Fibroblast of lung (primary cell): ENCODE measurements around the gene SMARCD1. TPM values are rescaled to one million over a fixed set of nuclear protein-coding genes. Genes with fewer than 3 reads are reported as not detected.

Source experiments
- DNase-seq, 2 donors: peaks; one replicate each; pipeline versions ENCODE4 v3.0.0 to v3.0.0-alpha.2; 2010; ENCODE audit warnings: low read depth in 2 of 2
- H2AFZ ChIP-seq: 2 replicates; pipeline ENCODE4 v1.5.1; 2012; ENCODE audit warnings: low read length, control low read depth, inconsistent platforms
- H3K27ac ChIP-seq: 2 replicates; pipeline ENCODE4 v1.5.1; 2011; ENCODE audit warnings: low read length, control low read depth; ENCODE audit not compliant: insufficient read depth
- H3K27me3 ChIP-seq: 2 replicates; pipeline ENCODE4 v1.5.1; 2011; ENCODE audit warnings: mild to moderate bottlenecking, low read length; ENCODE audit not compliant: control insufficient read depth, insufficient read depth
- H3K36me3 ChIP-seq: 2 replicates; pipeline ENCODE4 v1.5.1; 2011; ENCODE audit warnings: low read length; ENCODE audit not compliant: control insufficient read depth, insufficient read depth
- H3K4me1 ChIP-seq: 2 replicates; pipeline ENCODE4 v1.5.1; 2011; ENCODE audit warnings: low read length; ENCODE audit not compliant: control insufficient read depth, insufficient read depth; ENCODE audit errors: extremely low read depth
- H3K4me2 ChIP-seq: 2 replicates; pipeline ENCODE4 v1.5.1; 2011; ENCODE audit warnings: low read length, control low read depth; ENCODE audit not compliant: insufficient read depth; ENCODE audit errors: extremely low read depth
- H3K4me3 ChIP-seq, 4 experiments: fragments of 200-600 bp in 1 of 4; sonication (generic) in 1 of 4; replicated peaks in 1 of 4; 2 replicates each; pipeline ENCODE4 v1.5.1; 2011 to 2016; ENCODE audit warnings: low read length in 4 of 4, low read depth in 3 of 4, mild to moderate bottlenecking in 3 of 4, control low read depth in 2 of 4, inconsistent platforms in 1 of 4, mixed read lengths in 1 of 4; ENCODE audit not compliant: insufficient read depth in 1 of 4; ENCODE audit errors: control extremely low read depth in 1 of 4
- H3K79me2 ChIP-seq: 2 replicates; pipeline ENCODE4 v1.5.1; 2012; ENCODE audit warnings: mild to moderate bottlenecking, low read length, inconsistent platforms; ENCODE audit not compliant: control insufficient read depth, insufficient read depth
- H3K9ac ChIP-seq: 2 replicates; pipeline ENCODE4 v1.5.1; 2011; ENCODE audit warnings: mild to moderate bottlenecking, low read length, control low read depth; ENCODE audit not compliant: insufficient read depth
- H3K9me3 ChIP-seq: 2 replicates; pipeline ENCODE4 v1.5.1; 2012; ENCODE audit warnings: low read depth, low read length; ENCODE audit not compliant: control insufficient read depth, insufficient read depth
- H4K20me1 ChIP-seq: 2 replicates; pipeline ENCODE4 v1.5.1; 2011; ENCODE audit warnings: low read length; ENCODE audit not compliant: control insufficient read depth, insufficient read depth; ENCODE audit errors: extremely low read depth
- CTCF ChIP-seq, 2 donors: IDR thresholded peaks in 1 of 2; conservative IDR thresholded peaks in 1 of 2; 1 replicate in 1 of 2; 2 replicates in 1 of 2; pipeline ENCODE4 v1.5.1; 2011 to 2012; ENCODE audit warnings: low read length in 2 of 2, control low read depth in 1 of 2, inconsistent platforms in 1 of 2, low read depth in 1 of 2, mild to moderate bottlenecking in 1 of 2
- EZH2 ChIP-seq: IDR thresholded peaks from 2 replicates; pipeline ENCODE4 v1.5.1; 2012; ENCODE audit warnings: low read length, control low read depth, mild to moderate bottlenecking; ENCODE audit errors: missing control alignments
- polyA plus RNA-seq, 2 donors: library from polyadenylated mRNA; depleted of rRNA in 1 of 2; stranded (reverse) in 1 of 2; unstranded in 1 of 2; fragments of >200 nt; gene quantifications; 2 replicates each; pipeline ENCODE4 v1.2.1, GENCODE V29; 2011 to 2012; ENCODE audit warnings: missing spikeins in 1 of 2
- total RNA-seq: library from RNA; depleted of rRNA; stranded (reverse); fragments of >200 nt; gene quantifications from 2 replicates; pipeline ENCODE4 v1.2.1, GENCODE V29; 2014

Gene SMARCD1
- total and polyA plus RNA-seq, 2 donors (not counting 1 experiment from before 2014, with no cell fraction given) = 30.5 to 34.3 TPM

DNA sequence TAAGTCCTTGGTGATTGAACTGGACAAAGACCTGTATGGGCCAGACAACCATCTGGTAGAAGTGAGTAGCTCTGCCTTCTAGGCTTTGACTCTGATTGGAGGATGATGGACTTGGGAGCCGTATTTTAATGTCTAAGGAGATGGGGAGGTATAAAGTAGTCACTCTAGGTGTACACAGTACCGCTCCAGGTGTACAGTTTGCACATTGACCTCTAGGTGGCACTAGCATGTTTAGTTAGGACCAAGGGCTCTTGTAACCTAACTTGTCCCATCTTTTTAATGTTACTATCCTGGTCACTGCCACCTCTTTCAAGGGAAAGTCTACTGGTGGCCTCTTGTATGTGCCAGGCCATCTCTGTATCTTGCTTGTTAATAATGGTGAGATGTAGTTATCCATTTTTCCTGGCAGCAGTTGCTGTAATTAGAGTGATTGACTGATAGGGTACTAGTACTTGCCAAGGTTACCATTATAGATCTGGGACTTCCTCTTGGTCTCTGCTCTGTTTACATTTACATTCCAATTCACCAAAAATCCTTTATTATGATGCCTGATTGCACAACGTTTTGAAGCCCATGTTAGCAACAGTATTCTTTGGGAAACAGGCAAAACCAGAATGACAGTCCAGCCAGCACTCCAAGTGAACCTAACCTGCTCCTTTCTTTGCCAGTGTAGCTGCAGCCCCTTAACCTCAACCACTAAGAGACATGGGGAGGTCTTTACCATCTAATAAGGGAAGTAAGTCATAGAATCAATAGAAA lies 3.6 kb downstream of the SMARCD1 start:
- H3K9me3 ChIP-seq = no peaks in the 10 kb centered on the region
- peak overlapping the region; percentile 9 for H3K27ac ChIP-seq
- no peaks in the 10 kb centered on the region for H3K27me3 ChIP-seq
- peaks cover 10% of the 10 kb centered on the region for H3K79me2 ChIP-seq
- peaks cover 16% of the 10 kb centered on the region for H3K36me3 ChIP-seq
- peak; percentile 76 to 88 for TF ChIP-seq CTCF (conservative IDR thresholded peaks at IDR 0.05 in 1 of 2, IDR thresholded peaks at IDR 0.05 in 1 of 2; ENCODE audit: low read depth in 1 of 2, low read length in 2 of 2)
- no peak for TF ChIP-seq EZH2
- H3K4me1 ChIP-seq = peaks cover 6% of the 10 kb centered on the region
- H3K4me3 ChIP-seq = no peak overlapping the region
- DNase-seq = peak; percentile 36 to 60
- H3K9ac ChIP-seq = no peak overlapping the region
- H3K4me2 ChIP-seq = no peak overlapping the region
- no peak overlapping the region for H2AFZ ChIP-seq
- H4K20me1 ChIP-seq = no peaks in the 10 kb centered on the region

- no peak overlapping the region for H3K4me2 ChIP-seq
- peaks cover 20% of the 10 kb centered on the region for H3K36me3 ChIP-seq
- no peaks in the 10 kb centered on the region for H4K20me1 ChIP-seq
- H3K27ac ChIP-seq = no peak overlapping the region
- no peak overlapping the region for H2AFZ ChIP-seq
- H3K9me3 ChIP-seq = no peaks in the 10 kb centered on the region
- no peaks in the 10 kb centered on the region for H3K27me3 ChIP-seq
- TF ChIP-seq CTCF (conservative IDR thresholded peaks at IDR 0.05 in 1 of 2, IDR thresholded peaks at IDR 0.05 in 1 of 2; ENCODE audit: low read depth in 1 of 2, low read length in 2 of 2) (no peak), EZH2 (no peak)
- no peak for DNase-seq
- H3K79me2 ChIP-seq = peaks cover 7% of the 10 kb centered on the region
- H3K4me1 ChIP-seq = peaks cover 6% of the 10 kb centered on the region
- no peak overlapping the region for H3K9ac ChIP-seq
- no peak overlapping the region for H3K4me3 ChIP-seq
These were observed 4.6 kb downstream of the SMARCD1 start for GRCh38 chr12:50089730-50090129.

- no peaks in the 10 kb centered on the region for H4K20me1 ChIP-seq
- DNase-seq = no peak
- H3K9me3 ChIP-seq = no peaks in the 10 kb centered on the region
- H3K9ac ChIP-seq = no peak overlapping the region
- no peak overlapping the region for H3K4me3 ChIP-seq
- TF ChIP-seq CTCF (conservative IDR thresholded peaks at IDR 0.05 in 1 of 2, IDR thresholded peaks at IDR 0.05 in 1 of 2; ENCODE audit: low read depth in 1 of 2, low read length in 2 of 2) = no peak
- no peak for TF ChIP-seq EZH2
- H3K36me3 ChIP-seq = peaks cover 20% of the 10 kb centered on the region
- no peak overlapping the region for H3K4me2 ChIP-seq
- H3K4me1 ChIP-seq = peaks cover 6% of the 10 kb centered on the region
- no peaks in the 10 kb centered on the region for H3K27me3 ChIP-seq
- peaks cover 6% of the 10 kb centered on the region for H3K79me2 ChIP-seq
- H2AFZ ChIP-seq = no peak overlapping the region
- no peak overlapping the region for H3K27ac ChIP-seq
These were observed 5.2 kb downstream of the SMARCD1 start for GRCh38 chr12:50090391-50090790.
